ENCODE measurements around the gene RNF40.

The RNF40 gene

GRCh38 chr16:30740364-30741251 lies 21.5 kb upstream of the RNF40 start:
- peak in 1 of 2 donors; percentile 9 for DNase-seq (ENCODE audit: low read depth in 2 of 2)

- no peak for DNase-seq (ENCODE audit: low read depth in 2 of 2)
Measured at GRCh38 chr16:30741461-30741914, 20.6 kb upstream of the RNF40 start.

GRCh38 chr16:30743716-30744115 lies 18.4 kb upstream of the RNF40 start:
- no peak for DNase-seq (ENCODE audit: low read depth in 2 of 2)

GRCh38 chr16:30744183-30744582 lies 17.9 kb upstream of the RNF40 start:
- DNase-seq (ENCODE audit: low read depth in 2 of 2) = no peak

- DNase-seq (ENCODE audit: low read depth in 2 of 2) = no peak
Measured at GRCh38 chr16:30745082-30745481, 17.0 kb upstream of the RNF40 start.

GRCh38 chr16:30746638-30747175 lies 15.4 kb upstream of the RNF40 start:
- no peak for DNase-seq (ENCODE audit: low read depth in 2 of 2)

- no peak for DNase-seq (ENCODE audit: low read depth in 2 of 2)
Measured at GRCh38 chr16:30747331-30747730, 14.8 kb upstream of the RNF40 start.

- peak; percentile 98 for DNase-seq (ENCODE audit: low read depth in 2 of 2)
Measured at GRCh38 chr16:30747799-30748633, 14.1 kb upstream of the RNF40 start, which contains the start of gene PHKG2. Gene PHKG2, plus strand, starts transcription at chr16:30748425. Its CDS starts 396 bp downstream, at chr16:30748821.

GRCh38 chr16:30748634-30749445 lies 13.3 kb upstream of the RNF40 start:
- peak in 1 of 2 donors; percentile 15 for DNase-seq (ENCODE audit: low read depth in 2 of 2)

- DNase-seq (ENCODE audit: low read depth in 2 of 2) = no peak
Measured at GRCh38 chr16:30750201-30750600, 11.9 kb upstream of the RNF40 start.

- no peak for DNase-seq (ENCODE audit: low read depth in 2 of 2)
Measured at GRCh38 chr16:30750876-30751465, 11.2 kb upstream of the RNF40 start.

GRCh38 chr16:30753596-30753995 lies 8.5 kb upstream of the RNF40 start:
- no peak for DNase-seq (ENCODE audit: low read depth in 2 of 2)

GRCh38 chr16:30755955-30756780 lies 6.0 kb upstream of the RNF40 start:
- no peak for DNase-seq (ENCODE audit: low read depth in 2 of 2)

- DNase-seq (ENCODE audit: low read depth in 2 of 2) = no peak
Measured at GRCh38 chr16:30756781-30757100, 5.4 kb upstream of the RNF40 start.

- no peak for DNase-seq (ENCODE audit: low read depth in 2 of 2)
Measured at GRCh38 chr16:30757316-30757715, 4.8 kb upstream of the RNF40 start.

GRCh38 chr16:30758988-30759491 lies 3.1 kb upstream of the RNF40 start:
- no peak for DNase-seq (ENCODE audit: low read depth in 2 of 2)

GRCh38 chr16:30760001-30760559 lies 2.0 kb upstream of the RNF40 start:
- DNase-seq (ENCODE audit: low read depth in 2 of 2) = no peak

- no peak for DNase-seq (ENCODE audit: low read depth in 2 of 2)
Measured at GRCh38 chr16:30760577-30761426, 1.3 kb upstream of the RNF40 start.

All from stimulated activated CD8-positive, alpha-beta memory T cell treated with anti-CD3 and anti-CD28 coated beads, Interleukin-15, amount 100 ng/mL, for 48 hours (primary cell).